HepG2 (cell line): ENCODE data around the gene SERINC4. TPM values are rescaled to one million over a fixed set of nuclear protein-coding genes. Genes with fewer than 3 reads are reported as not detected.
A peak's percentile ranks its signal among the peaks of the same experiment; 100 is the strongest.

Source experiments
- CREB3 ChIP-seq: sonication (generic); formaldehyde crosslinking; IDR thresholded peaks from 2 replicates; pipeline ENCODE4 v1.5.0; 2020; ENCODE audit warnings: missing genetic modification reagents
- ETV5 ChIP-seq: IDR thresholded peaks from 2 replicates; pipeline ENCODE4 v1.6.1; 2018; ENCODE audit warnings: missing biosample characterization, missing genetic modification reagents, inconsistent platforms, borderline replicate concordance
- ETV6 ChIP-seq: sonication (generic); formaldehyde crosslinking; conservative IDR thresholded peaks from 2 replicates; pipeline ENCODE4 v1.4.0; 2020; ENCODE audit warnings: missing genetic modification reagents
- FOXK1 ChIP-seq: sonication (generic); formaldehyde crosslinking; IDR thresholded peaks from 2 replicates; pipeline ENCODE4 v1.4.0; 2020; ENCODE audit warnings: low read depth, missing genetic modification reagents, borderline replicate concordance
- HOXA5 ChIP-seq: sonication (generic); formaldehyde crosslinking; IDR thresholded peaks from 2 replicates; pipeline ENCODE4 v1.4.0; 2020; ENCODE audit warnings: missing genetic modification reagents
- KAT2B ChIP-seq: fragments of 150-350 bp; IDR thresholded peaks from 2 replicates; pipeline ENCODE4 v1.6.1; 2014; ENCODE audit warnings: low read depth, low read length, borderline replicate concordance
- KAT8 ChIP-seq: IDR thresholded peaks from 2 replicates; pipeline ENCODE4 v1.6.1; 2016; ENCODE audit warnings: missing genetic modification reagents, missing compliant biosample characterization
- KLF11 ChIP-seq: IDR thresholded peaks from 2 replicates; pipeline ENCODE4 v1.6.1; 2016; ENCODE audit warnings: missing compliant biosample characterization
- MAFF ChIP-seq: IDR thresholded peaks from 2 replicates; pipeline ENCODE4 v1.6.1; 2011; ENCODE audit warnings: low read depth, low read length, improper control_type of control experiment
- MIXL1 ChIP-seq: IDR thresholded peaks from 2 replicates; pipeline ENCODE4 v1.6.1; 2016
- PAWR ChIP-seq: sonication (generic); formaldehyde crosslinking; IDR thresholded peaks from 2 replicates; pipeline ENCODE4 v1.4.0; 2020; ENCODE audit warnings: missing genetic modification reagents, mild to moderate bottlenecking, borderline replicate concordance
- POLR2G ChIP-seq: fragments of 200-400 bp; formaldehyde crosslinking; IDR thresholded peaks from 2 replicates; pipeline ENCODE4 v1.6.1; 2018; ENCODE audit warnings: mild to moderate bottlenecking, low read depth, low read length, moderate library complexity
- RFX3 ChIP-seq: IDR thresholded peaks from 2 replicates; pipeline ENCODE4 v1.6.1; 2016; ENCODE audit warnings: missing biosample characterization, missing genetic modification reagents
- SMC3 ChIP-seq: IDR thresholded peaks from 2 replicates; pipeline ENCODE4 v1.6.1; 2011; ENCODE audit warnings: low read length, improper control_type of control experiment
- THAP9 ChIP-seq: sonication (generic); formaldehyde crosslinking; IDR thresholded peaks from 2 replicates; pipeline ENCODE4; 2020; ENCODE audit warnings: missing genetic modification reagents, mild to moderate bottlenecking, borderline replicate concordance
- THYN1 ChIP-seq: sonication (generic); formaldehyde crosslinking; IDR thresholded peaks from 2 replicates; pipeline ENCODE4 v1.8.1; 2023; ENCODE audit warnings: low read depth, mild to moderate bottlenecking, moderate library complexity, missing genetic modification reagents, borderline replicate concordance
- YEATS4 ChIP-seq: sonication (generic); formaldehyde crosslinking; IDR thresholded peaks from 2 replicates; pipeline ENCODE4 v1.4.0; 2020; ENCODE audit warnings: missing genetic modification reagents, borderline replicate concordance
- ZNF329 ChIP-seq: sonication (generic); formaldehyde crosslinking; IDR thresholded peaks from 2 replicates; pipeline ENCODE4 v1.9.0; 2021; ENCODE audit warnings: low read depth, mild to moderate bottlenecking, missing genetic modification reagents
- ZNF333 ChIP-seq: sonication (generic); formaldehyde crosslinking; IDR thresholded peaks from 2 replicates; pipeline ENCODE4 v1.4.0; 2020; ENCODE audit warnings: mild to moderate bottlenecking, missing genetic modification reagents, borderline replicate concordance
- ZNF33B ChIP-seq: sonication (generic); formaldehyde crosslinking; IDR thresholded peaks from 2 replicates; pipeline ENCODE4 v1.5.1; 2020; ENCODE audit warnings: mild to moderate bottlenecking, missing genetic modification reagents
- ZNF572 ChIP-seq: sonication (generic); formaldehyde crosslinking; IDR thresholded peaks from 2 replicates; pipeline ENCODE4 v1.5.1; 2020; ENCODE audit warnings: mild to moderate bottlenecking, missing genetic modification reagents
- ZNF580 ChIP-seq: IDR thresholded peaks from 2 replicates; pipeline ENCODE4 v1.6.1; 2016; ENCODE audit warnings: low read depth, borderline replicate concordance
- ZNF629 ChIP-seq: sonication (generic); formaldehyde crosslinking; conservative IDR thresholded peaks from 2 replicates; pipeline ENCODE4 v1.5.0; 2020; ENCODE audit warnings: missing genetic modification reagents
- ZNF639 ChIP-seq: conservative IDR thresholded peaks from 2 replicates; pipeline ENCODE4 v1.6.1; 2018; ENCODE audit warnings: missing genetic modification reagents
- ZNF768 ChIP-seq: sonication (generic); formaldehyde crosslinking; IDR thresholded peaks from 2 replicates; pipeline ENCODE4 v1.4.0; 2020; ENCODE audit warnings: missing genetic modification reagents
- ZNF883 ChIP-seq: sonication (generic); formaldehyde crosslinking; IDR thresholded peaks from 2 replicates; pipeline ENCODE4 v1.5.1; 2020; ENCODE audit warnings: mild to moderate bottlenecking, missing genetic modification reagents; ENCODE audit errors: not compliant biosample characterization
- ZSCAN29 ChIP-seq: sonication (generic); formaldehyde crosslinking; conservative IDR thresholded peaks from 2 replicates; pipeline ENCODE4 v1.4.0; 2020; ENCODE audit warnings: mild to moderate bottlenecking, missing genetic modification reagents
- polyA plus RNA-seq, 8 experiments: library from polyadenylated mRNA; depleted of rRNA in 3 of 8; stranded (reverse) in 7 of 8; unstranded in 1 of 8; fragments of >200 nt; fragmentation: Illumina TruSeq in 4 of 8; extraction: Trizol in 4 of 8; gene quantifications; 2 replicates each; pipeline versions ENCODE4 v1.2.1 to v1.2.3, GENCODE V29; 2011 to 2016; ENCODE audit warnings: low read depth in 4 of 8, missing spikeins in 1 of 8, mixed read lengths in 1 of 8; ENCODE audit not compliant: insufficient read depth in 1 of 8
- total RNA-seq, 5 experiments: library from RNA; depleted of rRNA; stranded (reverse); fragments of >200 nt; fragmentation: Illumina TruSeq; extraction: Trizol; gene quantifications; 2 replicates each; pipeline ENCODE4 v1.2.3, GENCODE V29; 2016; ENCODE audit warnings: low read depth in 1 of 5

SERINC4 gene
- total and polyA plus RNA-seq, 2 of the 13 experiments (the other 11 are each of a cell fraction or from before 2014, with no cell fraction given), result not detected

GRCh38 chr15:43777267-43777914 lies 22.6 kb downstream of the SERINC4 start (continued):
- TF ChIP-seq THYN1 (CRISPR knock-in tag), result no peak
- TF ChIP-seq CREB3, result no peak
- peak; percentile 70; the same call in 1 of the 2 replicates for TF ChIP-seq PAWR (CRISPR knock-in tag)
- TF ChIP-seq ETV6 (CRISPR knock-in tag), result no peak; the same call in 1 of the 2 replicates
- TF ChIP-seq ETV5 (CRISPR knock-in tag), result peak; percentile 6; the same call in 1 of the 2 replicates
- no peak for TF ChIP-seq YEATS4 (CRISPR knock-in tag)
- TF ChIP-seq SMC3, result no peak
- peak; percentile 42; the same call in 1 of the 2 replicates for TF ChIP-seq ZNF768
- TF ChIP-seq POLR2G, result peak; percentile 55
- TF ChIP-seq THAP9 (CRISPR knock-in tag), result no peak; the same call in 1 of the 2 replicates
- no peak for TF ChIP-seq KAT2B
- TF ChIP-seq ZNF329 (CRISPR knock-in tag), result no peak; the same call in 1 of the 2 replicates
- TF ChIP-seq MAFF, result no peak
- TF ChIP-seq ZNF883 (CRISPR knock-in tag), result peak; percentile 27
- 0 out of 2 replicates have a peak, but pooled peaks have one; percentile 28 for TF ChIP-seq ZNF572 (CRISPR knock-in tag)
- TF ChIP-seq ZNF333 (CRISPR knock-in tag), result no peak
- TF ChIP-seq ZNF639, result peak; percentile 62; the same call in 1 of the 2 replicates
- TF ChIP-seq ZSCAN29, result peak; percentile 82; the same call in 1 of the 2 replicates
- no peak for TF ChIP-seq KAT8
- TF ChIP-seq ZNF33B (CRISPR knock-in tag), result peak; percentile 88
- TF ChIP-seq FOXK1 (CRISPR knock-in tag), result peak; percentile 51; the same call in 1 of the 2 replicates
- TF ChIP-seq ZNF580 (CRISPR knock-in tag), result peak; percentile 77; the same call in 1 of the 2 replicates
- TF ChIP-seq ZNF629 (CRISPR knock-in tag), result no peak
- TF ChIP-seq MIXL1 (CRISPR knock-in tag), result no peak
- no peak for TF ChIP-seq RFX3 (CRISPR knock-in tag)
- no peak for TF ChIP-seq HOXA5 (CRISPR knock-in tag)
- 0 out of 2 replicates have a peak, but pooled peaks have one; percentile 36 for TF ChIP-seq KLF11 (CRISPR knock-in tag)
